Activated gamma-delta T cell treated with anti-CD3 and anti-CD28 coated beads, Interleukin-2, amount 50 U/mL, for 16 hours (primary cell): ENCODE results near the gene APOBEC3A.
A peak's percentile ranks its signal among the peaks of the same experiment; 100 is the strongest.

Experiments used
- DNase-seq: peaks from one replicate; pipeline ENCODE4 v3.0.0-alpha.2; 2020; ENCODE audit warnings: low read depth

Gene APOBEC3A

GRCh38 chr22:38957046-38957770 lies at the start of gene APOBEC3A:
TSS of gene APOBEC3A (plus strand) at chr22:38957609. CDS start at chr22:38957692, 83 bp downstream.
- no peak for DNase-seq

DNA sequence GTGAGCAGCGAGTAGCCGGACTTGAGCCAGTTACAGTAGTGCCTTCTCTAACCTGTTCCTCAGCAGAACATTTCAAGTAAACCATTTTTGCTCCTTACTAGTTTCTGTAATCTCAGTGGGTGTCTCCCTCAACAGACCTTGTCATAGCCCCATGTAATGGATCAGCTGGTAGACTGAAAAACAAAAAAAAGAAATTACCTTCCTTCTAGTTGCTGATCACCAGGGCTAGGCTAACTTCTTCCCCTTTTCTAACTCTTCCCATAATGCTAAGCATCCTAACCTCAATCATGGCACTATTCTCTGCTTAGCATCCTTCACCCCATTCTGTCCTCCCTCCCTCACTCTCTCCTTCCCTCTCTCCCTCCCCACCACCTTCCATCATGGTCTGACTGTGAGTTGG lies 49.6 kb upstream of the APOBEC3A start:
- DNase-seq = no peak

- no peak for DNase-seq
Measured at GRCh38 chr22:38911434-38911833, 46.0 kb upstream of the APOBEC3A start.

DNA sequence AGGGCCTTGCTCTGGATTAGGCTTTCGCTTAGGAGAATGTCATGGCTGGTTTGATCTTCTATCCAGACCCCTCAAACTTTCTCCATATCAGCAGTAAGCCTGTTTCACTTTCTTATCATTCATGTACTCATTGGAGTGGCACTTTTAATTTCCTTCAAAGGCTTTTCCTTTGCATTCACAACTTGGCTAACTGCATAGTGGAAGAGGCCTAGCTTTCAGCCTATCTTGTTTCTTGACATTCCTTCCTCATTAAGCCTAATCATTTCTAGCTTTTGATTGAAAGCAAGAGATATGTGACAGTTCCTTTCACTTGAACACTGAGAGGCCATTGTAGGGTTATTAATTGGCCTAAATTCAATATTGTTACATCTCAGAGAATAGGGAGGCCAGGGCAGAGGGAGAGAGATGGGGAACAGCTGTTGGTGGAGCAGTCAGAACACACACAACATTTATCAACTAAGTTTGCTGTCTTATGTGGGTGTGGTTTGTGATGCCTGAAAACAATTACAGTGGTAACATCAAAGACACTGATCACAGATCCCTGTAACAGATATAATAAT lies 37.7 kb upstream of the APOBEC3A start:
- DNase-seq = no peak

- no peak for DNase-seq
Measured at GRCh38 chr22:38921120-38921519, 36.3 kb upstream of the APOBEC3A start.

DNA sequence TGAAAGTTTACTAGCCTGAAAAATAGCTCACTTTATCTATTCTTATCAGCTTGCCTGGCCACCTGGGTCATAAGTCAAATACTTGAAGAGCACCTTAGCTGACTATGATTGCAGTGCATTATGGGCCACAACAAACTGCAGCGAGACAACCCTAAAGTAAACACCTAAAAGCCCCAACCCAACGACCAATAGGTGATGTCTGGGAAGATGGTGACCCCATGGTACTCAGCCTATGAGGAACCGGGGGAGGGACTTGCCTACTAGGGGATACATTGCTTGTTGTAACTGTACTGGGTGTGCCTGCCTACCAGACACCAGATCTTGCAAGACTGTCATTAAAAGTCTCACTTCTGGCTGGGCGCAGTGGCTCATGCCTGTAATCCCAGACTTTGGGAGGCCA lies 35.6 kb upstream of the APOBEC3A start:
- no peak for DNase-seq

DNA sequence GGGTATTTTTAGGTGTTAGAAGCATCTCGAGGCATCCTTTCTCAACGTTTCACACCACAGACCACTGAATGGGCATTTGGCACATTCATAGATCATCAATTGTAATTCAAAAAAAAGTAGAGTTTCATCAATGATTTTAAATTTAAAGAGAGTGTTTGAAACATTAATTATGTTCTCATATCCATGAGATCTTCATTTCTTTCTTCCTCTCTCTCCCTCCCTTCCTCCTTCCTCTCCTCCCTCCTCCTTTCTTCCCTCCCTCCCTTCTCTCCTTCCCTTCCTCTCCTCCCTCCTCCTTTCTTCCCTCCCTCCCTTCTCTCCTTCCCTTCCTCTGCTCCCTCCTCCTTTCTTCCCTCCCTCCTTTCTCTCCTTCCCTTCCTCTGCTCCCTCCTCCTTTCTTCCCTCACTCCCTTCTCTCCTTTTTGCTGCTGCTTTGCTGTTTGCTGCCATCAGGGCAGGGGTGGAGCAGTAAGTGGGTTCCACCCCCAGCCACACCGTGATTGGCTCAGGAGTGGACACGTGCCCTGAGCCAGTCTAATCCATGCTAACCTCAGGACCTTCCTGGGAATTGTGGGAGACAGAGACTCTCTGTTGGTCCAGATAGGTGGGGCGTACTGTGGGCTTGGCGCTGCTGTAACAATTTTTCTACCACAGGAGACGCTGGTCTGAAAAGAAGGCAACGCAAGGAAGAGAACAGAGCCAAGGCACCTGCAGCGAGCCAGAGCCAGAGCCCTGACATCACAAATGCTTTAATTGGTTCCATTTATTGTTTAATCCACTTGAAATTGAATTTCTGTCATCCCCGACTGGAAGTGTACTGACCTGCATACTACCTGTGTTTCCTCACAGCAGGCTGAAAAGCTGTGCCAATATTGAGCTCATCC lies 33.7 kb upstream of the APOBEC3A start:
- DNase-seq = no peak

DNA sequence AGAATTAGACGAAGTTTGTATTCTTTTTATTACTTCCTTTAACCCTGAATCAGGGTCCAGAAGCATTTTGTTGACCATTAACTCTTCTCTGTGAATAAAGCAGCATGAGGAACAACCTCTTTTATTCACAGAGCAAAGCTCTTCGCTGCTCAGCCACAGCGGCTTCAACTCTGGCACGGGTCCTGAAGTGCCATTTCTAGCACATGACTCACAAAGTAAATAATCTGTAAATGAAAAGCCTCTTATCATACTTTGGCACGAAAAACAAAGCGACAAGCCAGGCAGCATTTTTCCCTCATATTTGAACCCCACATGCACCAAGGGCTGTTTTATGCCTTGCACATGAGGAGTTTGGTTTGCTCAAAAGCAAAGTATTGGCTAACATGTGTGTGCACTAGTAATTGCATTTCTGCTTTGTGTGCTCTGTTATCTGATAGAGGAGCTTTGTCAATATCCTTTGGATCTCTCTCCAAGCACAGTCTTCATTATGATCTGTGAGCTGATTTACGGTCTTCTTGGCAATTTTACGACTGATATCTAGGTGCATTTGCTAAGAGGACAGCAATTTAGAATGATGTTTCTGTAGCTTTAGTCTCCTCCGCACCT lies 33.0 kb upstream of the APOBEC3A start:
- no peak for DNase-seq

- DNase-seq = no peak
Measured at GRCh38 chr22:38925571-38926041, 31.8 kb upstream of the APOBEC3A start.

GRCh38 chr22:38927033-38927781 lies 30.2 kb upstream of the APOBEC3A start:
- peak; percentile 20 for DNase-seq

DNA sequence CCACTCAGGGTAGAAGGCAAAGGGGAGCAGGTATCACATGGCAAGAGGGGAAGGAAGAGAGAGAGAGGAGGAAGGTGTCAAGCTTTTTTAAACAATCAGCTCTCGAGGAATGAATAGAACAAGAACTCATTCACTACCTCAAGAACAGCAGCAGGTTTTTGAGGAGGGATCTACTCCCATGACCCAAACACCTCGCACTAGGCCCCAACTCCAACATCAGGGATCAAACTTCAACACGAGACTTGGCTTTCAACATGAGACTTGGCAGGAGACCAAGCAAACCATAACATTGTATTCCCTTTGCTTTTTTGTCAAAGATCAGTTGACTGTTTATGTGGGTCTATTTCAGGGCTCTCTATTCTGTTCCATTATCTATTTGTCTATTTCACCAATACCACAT lies 26.9 kb upstream of the APOBEC3A start:
- DNase-seq = no peak

- no peak for DNase-seq
Measured at GRCh38 chr22:38935023-38935422, 22.4 kb upstream of the APOBEC3A start.

DNA sequence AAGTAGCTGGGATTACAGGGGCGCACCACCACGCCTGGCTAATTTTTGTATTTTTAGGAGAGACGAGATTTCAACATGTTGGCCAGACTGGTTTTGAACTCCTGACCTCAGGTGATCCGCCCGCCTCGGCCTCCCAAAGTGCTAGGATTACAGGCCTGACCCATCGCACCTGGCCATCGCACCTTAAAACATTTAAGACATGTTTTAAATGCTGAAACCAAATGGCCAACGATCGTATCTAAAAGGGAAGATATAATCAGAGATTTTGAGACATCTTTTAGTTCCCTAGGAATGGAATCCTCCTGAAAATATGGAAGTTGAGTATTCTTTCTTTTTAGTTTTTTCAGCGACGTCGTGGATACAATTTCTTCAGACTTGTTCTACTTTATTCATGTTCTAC lies 21.8 kb upstream of the APOBEC3A start:
- no peak for DNase-seq

DNA sequence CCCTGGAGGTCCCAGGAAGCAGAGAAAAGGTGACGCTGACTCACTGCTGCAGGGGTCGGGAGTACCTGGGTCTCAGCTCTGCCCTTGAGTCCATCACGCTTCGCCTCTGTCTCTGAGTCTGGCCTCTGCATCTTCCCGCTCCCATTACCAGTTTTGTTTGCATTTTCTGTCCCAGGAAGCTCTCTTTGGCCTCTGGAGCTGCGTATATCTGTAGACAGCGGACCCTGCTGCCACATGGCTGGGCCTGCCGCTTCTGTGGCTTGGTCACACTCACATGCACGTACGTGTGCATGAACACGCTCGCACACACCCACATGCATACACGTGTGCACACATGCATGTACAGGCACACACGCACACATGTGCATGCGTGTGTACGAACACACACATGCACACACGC lies 20.8 kb upstream of the APOBEC3A start:
- DNase-seq = no peak

- DNase-seq = no peak
Measured at GRCh38 chr22:38937036-38937435, 20.4 kb upstream of the APOBEC3A start.

DNA sequence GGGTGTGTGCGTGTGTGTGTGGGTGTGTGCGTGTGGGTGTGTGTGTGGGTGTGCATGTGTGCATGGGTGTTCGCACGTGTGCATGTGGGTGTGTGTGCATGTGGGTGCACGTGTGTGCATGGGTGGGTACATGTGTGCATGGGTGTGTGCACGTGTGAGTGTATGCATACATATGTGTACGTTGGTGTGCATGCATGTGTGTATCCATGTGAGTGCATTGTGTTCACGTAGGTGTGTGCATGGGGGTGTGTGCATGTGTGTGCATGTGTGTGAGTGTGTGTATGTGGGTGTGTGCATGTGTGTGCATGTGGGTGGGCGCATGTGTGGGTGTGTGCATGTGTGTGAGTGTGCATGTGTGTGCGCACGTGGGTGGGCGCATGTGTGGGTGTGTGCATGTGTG lies 19.9 kb upstream of the APOBEC3A start:
- DNase-seq = no peak

DNA sequence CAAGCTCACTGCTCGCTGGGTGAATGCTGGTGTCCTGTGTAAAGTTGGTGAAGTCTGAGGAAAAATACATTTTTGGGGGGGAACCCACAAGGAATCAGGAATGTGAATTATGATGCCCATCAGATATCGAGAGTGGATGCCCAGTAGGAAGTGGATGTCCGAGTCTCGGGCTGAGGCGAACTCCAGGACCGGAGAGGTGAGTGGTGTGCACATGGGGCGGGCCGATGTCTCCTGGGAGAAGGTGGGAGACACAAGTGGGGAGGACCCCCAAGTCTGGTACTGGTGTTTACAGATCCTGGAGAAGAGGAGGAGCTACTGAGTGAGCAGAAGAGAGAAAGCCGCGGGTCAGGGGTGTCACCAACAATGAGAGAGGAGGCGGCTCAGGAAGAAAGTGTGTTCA lies 19.2 kb upstream of the APOBEC3A start:
- DNase-seq = no peak

DNA sequence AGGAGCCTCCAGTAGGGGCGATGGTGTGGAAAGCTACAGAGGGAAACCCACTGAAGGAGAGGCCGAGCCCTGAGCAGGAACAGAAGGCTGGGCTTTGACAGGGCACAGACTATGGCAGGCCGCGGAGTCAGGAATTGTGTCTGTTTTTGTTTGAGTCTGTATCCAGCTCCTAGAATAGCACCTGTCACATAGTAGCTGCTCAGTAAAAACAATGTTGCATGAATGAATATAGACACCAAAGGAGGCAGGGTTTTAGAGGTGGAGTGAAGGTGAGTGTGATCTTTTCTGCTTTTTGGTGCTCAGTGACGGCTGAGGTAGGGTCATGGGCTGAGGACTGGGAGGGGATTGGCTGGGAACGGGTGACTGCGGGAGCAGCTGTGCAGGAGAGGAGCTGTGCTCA lies 18.5 kb upstream of the APOBEC3A start:
- no peak for DNase-seq

DNA sequence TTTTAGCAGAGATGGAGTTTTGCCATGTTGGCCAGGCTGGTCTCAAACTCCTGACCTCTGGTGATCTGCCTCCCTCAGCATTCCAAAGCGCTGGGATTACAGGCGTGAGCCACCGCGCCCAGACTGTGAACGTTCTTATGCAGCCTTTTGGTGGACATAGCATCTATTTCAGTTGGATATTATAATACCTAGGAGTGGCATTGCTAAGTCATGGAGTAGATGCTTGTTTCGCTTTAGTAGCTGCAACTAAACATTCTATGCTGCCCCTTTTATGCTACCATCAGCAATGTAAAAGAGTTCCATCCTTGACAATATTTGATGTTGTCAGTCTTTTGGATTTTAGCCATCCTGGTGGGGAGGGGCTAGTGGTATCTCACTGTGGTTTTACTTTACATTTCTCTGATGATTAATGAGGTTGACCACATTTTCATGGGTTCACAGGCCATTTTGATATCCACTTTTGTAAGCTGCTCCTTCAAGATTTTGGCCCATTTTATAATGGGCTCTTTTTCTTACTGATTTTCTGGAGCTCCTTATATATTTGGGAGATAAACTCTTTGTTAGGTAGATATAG lies 16.5 kb upstream of the APOBEC3A start:
- DNase-seq = no peak

DNA sequence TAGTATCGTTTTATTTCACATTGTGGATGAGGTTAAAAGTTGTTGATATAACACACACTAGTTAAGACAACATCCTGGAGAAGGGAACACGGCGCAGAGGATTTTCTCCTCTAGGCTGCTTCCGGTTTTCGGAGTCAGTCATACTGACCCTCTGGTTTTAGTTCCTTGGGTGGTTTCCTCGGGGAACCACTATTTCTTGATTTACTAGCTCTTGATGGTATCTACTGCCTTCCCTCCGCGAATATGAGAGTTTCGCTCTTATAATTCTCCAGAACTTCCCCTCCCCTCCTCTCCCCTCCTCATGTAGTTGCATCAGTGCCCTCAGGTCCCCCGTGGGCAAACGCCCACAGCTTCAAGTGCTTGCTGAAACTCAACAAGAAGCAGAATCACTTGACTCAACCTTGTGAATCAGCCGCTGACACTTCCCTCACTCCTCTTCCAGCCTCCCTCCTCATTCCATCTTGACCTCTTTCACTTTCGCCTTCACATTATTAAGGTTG lies 15.9 kb upstream of the APOBEC3A start:
- peak; percentile 49 for DNase-seq

DNA sequence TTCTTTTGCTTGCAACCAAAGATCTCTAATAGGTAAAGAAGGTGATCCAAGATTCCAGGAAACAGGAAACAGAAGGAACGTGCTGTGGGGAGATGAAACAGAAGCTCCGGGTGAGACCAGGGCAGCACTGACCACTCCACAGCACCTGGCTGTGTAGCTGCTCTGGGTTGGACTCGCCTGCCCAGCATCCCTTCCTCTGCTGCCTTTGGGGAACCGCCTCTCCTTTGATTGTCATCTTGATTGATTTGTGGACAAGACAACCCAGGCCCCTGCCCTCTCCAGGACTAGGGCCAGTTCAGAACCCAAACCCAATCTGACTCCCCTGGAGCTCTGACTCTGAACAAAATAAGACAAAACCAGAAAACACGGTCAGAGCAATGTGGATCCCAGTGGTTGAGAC lies 14.7 kb upstream of the APOBEC3A start:
- no peak for DNase-seq
